ENCODE data around the gene CAPN8.

Gene CAPN8

GRCh38 chr1:223650465-223650864, 15.0 kb downstream of the CAPN8 start:
- no peak overlapping the region for H3K9ac ChIP-seq (ENCODE audit: low read length)
- no peaks in the 10 kb centered on the region for H3K9me3 ChIP-seq (ENCODE audit: low read length)
- no peaks in the 10 kb centered on the region for H3K79me2 ChIP-seq (ENCODE audit: insufficient read depth, low read length)
- H3K36me3 ChIP-seq (ENCODE audit: insufficient read depth, low read length), result no peaks in the 10 kb centered on the region
- H2AFZ ChIP-seq (ENCODE audit: low read length), result no peak overlapping the region
- H3K4me1 ChIP-seq (ENCODE audit: insufficient read depth, low read length, severe bottlenecking), result no peaks in the 10 kb centered on the region
- TF ChIP-seq CTCF (IDR thresholded peaks at IDR 0.05; ENCODE audit: low read length), result no peak
- no peak for TF ChIP-seq EZH2 (IDR thresholded peaks at IDR 0.05; ENCODE audit: borderline replicate concordance, low read length)
- no peaks in the 10 kb centered on the region for H3F3A ChIP-seq (ENCODE audit: insufficient read depth, low read length)
- no peaks in the 10 kb centered on the region for H3K27me3 ChIP-seq (ENCODE audit: insufficient read depth, low read length)
- H4K20me1 ChIP-seq (ENCODE audit: insufficient read depth, low read length), result no peaks in the 10 kb centered on the region
- no peak overlapping the region for H3K27ac ChIP-seq (ENCODE audit: low read depth, low read length, poor library complexity, severe bottlenecking)
- H3K4me3 ChIP-seq (ENCODE audit: low read depth, low read length, poor library complexity, severe bottlenecking), result no peak overlapping the region
- no peaks in the 10 kb centered on the region for H3K9me2 ChIP-seq (ENCODE audit: low read depth, low read length)
- no peak overlapping the region for H3K4me2 ChIP-seq (ENCODE audit: low read length)

DNA sequence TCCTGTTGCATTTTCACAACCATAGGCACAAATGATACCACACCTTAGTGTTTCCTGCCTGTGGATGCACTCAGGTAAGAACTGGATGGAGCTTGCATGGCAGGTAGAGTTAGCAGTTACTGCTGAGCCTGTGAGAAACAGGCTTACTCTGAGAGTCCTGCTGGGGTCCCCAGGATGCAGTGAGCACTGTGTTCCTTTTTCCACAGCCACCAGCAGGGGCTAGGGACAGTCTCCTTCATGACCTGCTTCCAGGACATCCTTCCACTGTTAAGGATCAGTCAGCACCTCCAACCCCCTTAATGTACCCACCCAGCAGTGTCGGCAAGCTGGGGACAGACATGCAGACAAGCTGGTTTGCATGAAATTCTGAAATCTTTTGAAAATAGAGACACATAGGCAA, 16.3 kb downstream of the CAPN8 start:
- H2AFZ ChIP-seq (ENCODE audit: low read length), result no peak overlapping the region
- no peaks in the 10 kb centered on the region for H3K4me1 ChIP-seq (ENCODE audit: insufficient read depth, low read length, severe bottlenecking)
- H4K20me1 ChIP-seq (ENCODE audit: insufficient read depth, low read length), result no peaks in the 10 kb centered on the region
- no peak for TF ChIP-seq CTCF (IDR thresholded peaks at IDR 0.05; ENCODE audit: low read length)
- no peaks in the 10 kb centered on the region for H3F3A ChIP-seq (ENCODE audit: insufficient read depth, low read length)
- no peak overlapping the region for H3K9ac ChIP-seq (ENCODE audit: low read length)
- H3K36me3 ChIP-seq (ENCODE audit: insufficient read depth, low read length), result no peaks in the 10 kb centered on the region
- H3K9me2 ChIP-seq (ENCODE audit: low read depth, low read length), result no peaks in the 10 kb centered on the region
- H3K27ac ChIP-seq (ENCODE audit: low read depth, low read length, poor library complexity, severe bottlenecking), result no peak overlapping the region
- no peaks in the 10 kb centered on the region for H3K27me3 ChIP-seq (ENCODE audit: insufficient read depth, low read length)
- no peaks in the 10 kb centered on the region for H3K9me3 ChIP-seq (ENCODE audit: low read length)
- no peak overlapping the region for H3K4me2 ChIP-seq (ENCODE audit: low read length)
- H3K79me2 ChIP-seq (ENCODE audit: insufficient read depth, low read length), result no peaks in the 10 kb centered on the region
- H3K4me3 ChIP-seq (ENCODE audit: low read depth, low read length, poor library complexity, severe bottlenecking), result no peak overlapping the region

- Histone ChIP-seq H2AFZ (ENCODE audit: low read length) (no peak overlapping the region), H3K4me1 (ENCODE audit: insufficient read depth, low read length, severe bottlenecking) (no peaks in the 10 kb centered on the region), H3K4me3 (ENCODE audit: low read depth, low read length, poor library complexity, severe bottlenecking) (no peak overlapping the region), H3K27me3 (ENCODE audit: insufficient read depth, low read length) (no peaks in the 10 kb centered on the region), H3K79me2 (ENCODE audit: insufficient read depth, low read length) (no peaks in the 10 kb centered on the region), H3K9ac (ENCODE audit: low read length) (no peak overlapping the region), H4K20me1 (ENCODE audit: insufficient read depth, low read length) (no peaks in the 10 kb centered on the region), H3F3A (ENCODE audit: insufficient read depth, low read length) (no peaks in the 10 kb centered on the region), H3K9me3 (ENCODE audit: low read length) (no peaks in the 10 kb centered on the region), H3K4me2 (ENCODE audit: low read length) (no peak overlapping the region), H3K36me3 (ENCODE audit: insufficient read depth, low read length) (no peaks in the 10 kb centered on the region), H3K27ac (ENCODE audit: low read depth, low read length, poor library complexity, severe bottlenecking) (no peak overlapping the region), H3K9me2 (ENCODE audit: low read depth, low read length) (no peaks in the 10 kb centered on the region)
- no peak for TF ChIP-seq CTCF (IDR thresholded peaks at IDR 0.05; ENCODE audit: low read length)
- TF ChIP-seq EZH2 (IDR thresholded peaks at IDR 0.05; ENCODE audit: borderline replicate concordance, low read length), result no peak
Measured at GRCh38 chr1:223647249-223647648, 18.3 kb downstream of the CAPN8 start.

Data from OCI-LY1 (cell line).